H1 (cell line): Measurements from ENCODE around the gene PHF24. TPM values are rescaled to one million over a fixed set of nuclear protein-coding genes. Genes with fewer than 3 reads are reported as not detected.

ENCODE experiments used
- BCL11A ChIP-seq, 2 experiments: IDR thresholded peaks; one replicate each; pipeline ENCODE4 v1.6.1; 2011; ENCODE audit warnings: low read depth in 2 of 2, low read length in 2 of 2, mild to moderate bottlenecking in 2 of 2
- CBX5 ChIP-seq: fragments of 300-800, 300-1000 bp; sonication (generic); IDR thresholded peaks from 2 replicates; pipeline ENCODE4 v1.7.1; 2016; ENCODE audit warnings: antibody characterized with exemption, low read length, low read depth
- CTCF ChIP-seq, 3 experiments: IDR thresholded peaks; 1 replicate in 2 of 3; 2 replicates in 1 of 3; pipeline versions ENCODE4 v1.5.1 to v1.6.1; 2011; ENCODE audit warnings: low read length in 3 of 3, mild to moderate bottlenecking in 3 of 3, inconsistent platforms in 2 of 3, low read depth in 1 of 3, moderate library complexity in 1 of 3; ENCODE audit not compliant: insufficient read depth in 1 of 3; ENCODE audit errors: control extremely low read depth in 1 of 3
- KDM1A ChIP-seq: fragments of 200-600, 300-600 bp; sonication (generic); IDR thresholded peaks from 2 replicates; pipeline ENCODE4 v1.7.1; 2016; ENCODE audit warnings: mild to moderate bottlenecking, low read length, borderline replicate concordance
- MAFK ChIP-seq: IDR thresholded peaks from 2 replicates; pipeline ENCODE4 v1.6.1; 2012; ENCODE audit warnings: low read depth, mild to moderate bottlenecking, improper control_type of control experiment, low read length
- MAX ChIP-seq: IDR thresholded peaks from 2 replicates; pipeline ENCODE4 v1.6.1; 2012; ENCODE audit warnings: inconsistent platforms
- PHF8 ChIP-seq: fragments of 200-600 bp; sonication (generic); conservative IDR thresholded peaks from 2 replicates; pipeline ENCODE4 v1.7.1; 2012; ENCODE audit warnings: low read depth, mild to moderate bottlenecking, inconsistent platforms, low read length, moderate library complexity
- POLR2AphosphoS5 ChIP-seq: IDR thresholded peaks from 2 replicates; pipeline ENCODE4 v1.6.1; 2011; ENCODE audit warnings: low read depth, low read length
- RFX5 ChIP-seq: IDR thresholded peaks from 2 replicates; pipeline ENCODE4 v1.6.1; 2011; ENCODE audit warnings: low read depth, low read length, improper control_type of control experiment, borderline replicate concordance
- RXRA ChIP-seq: IDR thresholded peaks from 2 replicates; pipeline ENCODE4 v1.6.1; 2011; ENCODE audit warnings: low read depth, mild to moderate bottlenecking, low read length, moderate library complexity; ENCODE audit not compliant: insufficient read depth
- SIRT6 ChIP-seq: IDR thresholded peaks from one replicate; pipeline ENCODE4 v1.7.1; 2012; ENCODE audit warnings: low read length, inconsistent platforms
- SUZ12 ChIP-seq: fragments of 200-600 bp; sonication (generic); IDR thresholded peaks from 2 replicates; pipeline ENCODE4 v1.6.1; 2012; ENCODE audit warnings: mild to moderate bottlenecking, inconsistent platforms, low read length, moderate library complexity, mixed read lengths
- TAF7 ChIP-seq: optimal IDR thresholded peaks from 2 replicates; pipeline ENCODE3; 2011; ENCODE audit warnings: low read depth, mild to moderate bottlenecking, inconsistent platforms, low read length, moderate library complexity, borderline replicate concordance
- TEAD4 ChIP-seq: IDR thresholded peaks from 2 replicates; pipeline ENCODE4 v1.6.1; 2012; ENCODE audit warnings: low read depth, low read length, inconsistent platforms, mixed read lengths
- polyA plus RNA-seq, 7 experiments: library from polyadenylated mRNA; depleted of rRNA in 3 of 7; stranded (reverse) in 5 of 7; unstranded in 2 of 7; fragments of >200 nt in 5 of 7; fragments of 200-250 nt in 2 of 7; gene quantifications; 1 replicate in 5 of 7; 2 replicates in 1 of 7; 4 replicates in 1 of 7; pipeline versions ENCODE4 v1.2.1 to v1.2.3, GENCODE V29; 2011 to 2013; ENCODE audit warnings: missing spikeins in 2 of 7, mixed read lengths in 2 of 7
- total RNA-seq: library from RNA; stranded (reverse); fragmentation: NEBNext Ultra II Directional; extraction: Animal tissue kit (Norgen Biotek cat#: 25700); gene quantifications from 2 replicates; pipeline ENCODE4 v1.2.1, GENCODE V29; 2021

PHF24 gene
- total and polyA plus RNA-seq, 2 of the 8 experiments (the other 6 are each of a cell fraction or from before 2014, with no cell fraction given), result 0.29 to 0.35 TPM

GRCh38 chr9:34991607-34992375 is 33.7 kb downstream of the PHF24 start (continued):
- TF ChIP-seq MAFK (no peak), TAF7 (no peak), BCL11A (IDR thresholded peaks at IDR 0.05; ENCODE audit: low read depth in 2 of 2, low read length in 2 of 2) (no peak), SIRT6 (no peak), POLR2AphosphoS5 (no peak; the same call in 1 of the 2 replicates), CTCF (IDR thresholded peaks at IDR 0.05; ENCODE audit: control extremely low read depth in 1 of 3, insufficient read depth in 1 of 3, low read depth in 1 of 3, low read length in 3 of 3) (peak; percentile 20 to 62 (median 52); a peak in 3 of 4 replicates), RXRA (no peak), SUZ12 (no peak), RFX5 (no peak), TEAD4 (no peak), KDM1A (no peak), CBX5 (no peak), PHF8 (no peak), MAX (no peak)
